ENCODE results near the gene PKNOX1.
"Not testable (repeated sequence)": the region's sequence is repeated elsewhere in the genome, so short reads cannot be mapped to it uniquely, and the experiment has no call there.

PKNOX1 gene

GRCh38 chr21:43062955-43063664, 88.7 kb downstream of the PKNOX1 start:
- not testable (repeated sequence) for DNase-seq

- not testable (repeated sequence) for DNase-seq
Measured at GRCh38 chr21:43064265-43064917, 90.0 kb downstream of the PKNOX1 start.

- not testable (repeated sequence) for DNase-seq
Measured at GRCh38 chr21:43065991-43066390, 91.6 kb downstream of the PKNOX1 start.

- DNase-seq: not testable (repeated sequence)
Measured at GRCh38 chr21:43066690-43067089, 92.3 kb downstream of the PKNOX1 start.

- DNase-seq: not testable (repeated sequence)
Measured at GRCh38 chr21:43068065-43068464, 93.7 kb downstream of the PKNOX1 start.

- DNase-seq: not testable (repeated sequence)
Measured at GRCh38 chr21:43069682-43070081, 95.3 kb downstream of the PKNOX1 start.

GRCh38 chr21:43072742-43073141, 98.4 kb downstream of the PKNOX1 start:
- DNase-seq: not testable (repeated sequence)

GRCh38 chr21:43074401-43075169, 100.2 kb downstream of the PKNOX1 start:
- not testable (repeated sequence) for DNase-seq

GRCh38 chr21:43075170-43076022, 101.0 kb downstream of the PKNOX1 start, which contains the start of gene CBS:
TSS of gene CBS (minus strand) at chr21:43075835. CDS start at chr21:43072193, 3,642 bp downstream.
- not testable (repeated sequence) for DNase-seq

GRCh38 chr21:43076023-43076637, 101.8 kb downstream of the PKNOX1 start:
- not testable (repeated sequence) for DNase-seq

- DNase-seq: not testable (repeated sequence)
Measured at GRCh38 chr21:43076643-43077042, 102.3 kb downstream of the PKNOX1 start.

- DNase-seq: not testable (repeated sequence)
Measured at GRCh38 chr21:43082587-43083300, 108.4 kb downstream of the PKNOX1 start.

Data from DMS 273 treated with DMSO at 0.1 percent for 48 hours (cell line).